Endodermal cell (in vitro differentiated cells): Measurements from ENCODE around the gene ADGRF1. TPM values are rescaled to one million over a fixed set of nuclear protein-coding genes. Genes with fewer than 3 reads are reported as not detected.
"Not testable (repeated sequence)": the region's sequence is repeated elsewhere in the genome, so short reads cannot be mapped to it uniquely, and the experiment has no call there.

Experiments
- DNase-seq: peaks from one replicate; pipeline ENCODE4 v3.0.0-alpha.2; 2017
- H3K27ac ChIP-seq: 2 replicates; pipeline ENCODE4 v1.5.1; 2013; ENCODE audit warnings: mild to moderate bottlenecking, low read depth, low read length, moderate library complexity
- H3K27me3 ChIP-seq: 2 replicates; pipeline ENCODE4 v1.6.1; 2013; ENCODE audit warnings: mild to moderate bottlenecking, low read length, moderate library complexity; ENCODE audit not compliant: insufficient read depth, control insufficient read depth, poor library complexity, severe bottlenecking
- H3K36me3 ChIP-seq: 2 replicates; pipeline ENCODE4 v1.7.0; 2013; ENCODE audit warnings: mild to moderate bottlenecking, low read length, moderate library complexity; ENCODE audit not compliant: control insufficient read depth, insufficient read depth
- H3K4me1 ChIP-seq: one replicate; pipeline ENCODE4 v1.7.0; 2013; ENCODE audit warnings: low read length; ENCODE audit not compliant: control insufficient read depth, insufficient read depth
- H3K4me3 ChIP-seq: 2 replicates; pipeline ENCODE4 v1.5.1; 2013; ENCODE audit warnings: mild to moderate bottlenecking, low read length, moderate library complexity
- H3K9ac ChIP-seq: 2 replicates; pipeline ENCODE4 v1.6.1; 2013; ENCODE audit warnings: mild to moderate bottlenecking, low read length, moderate library complexity; ENCODE audit not compliant: poor library complexity, severe bottlenecking; ENCODE audit errors: extremely low read depth
- H3K9me3 ChIP-seq: 2 replicates; pipeline ENCODE4 v1.6.1; 2013; ENCODE audit warnings: mild to moderate bottlenecking, low read length, moderate library complexity; ENCODE audit not compliant: control insufficient read depth
- H3K27ac Mint-ChIP-seq: 2 replicates; pipeline ENCODE4 v1.8.0; 2020; ENCODE audit warnings: mixed read lengths
- H3K27me3 Mint-ChIP-seq: 2 replicates; pipeline ENCODE4 v1.8.0; 2021; ENCODE audit warnings: mild to moderate bottlenecking, mixed read lengths; ENCODE audit not compliant: insufficient read depth
- H3K36me3 Mint-ChIP-seq: 2 replicates; pipeline ENCODE4 v1.8.0; 2020; ENCODE audit warnings: low read depth, mixed read lengths
- H3K4me1 Mint-ChIP-seq: 2 replicates; pipeline ENCODE4 v1.8.0; 2020; ENCODE audit warnings: mixed read lengths
- H3K4me3 Mint-ChIP-seq: 2 replicates; pipeline ENCODE4 v1.8.0; 2020; ENCODE audit warnings: mild to moderate bottlenecking, moderate library complexity, mixed read lengths
- H3K9me3 Mint-ChIP-seq: 2 replicates; pipeline ENCODE4 v1.8.0; 2020; ENCODE audit warnings: mild to moderate bottlenecking, mixed read lengths
- CTCF ChIP-seq: fragments of 200-600 bp; sonication (generic); conservative IDR thresholded peaks from 2 replicates; pipeline ENCODE4 v1.5.0; 2021; ENCODE audit warnings: antibody characterized with exemption, mild to moderate bottlenecking
- WGBS, 2 experiments: methylation state at CpG; one replicate each; pipeline versions ENCODE4 v1.1.5 to v1.1.7; 2013; ENCODE audit warnings: missing lambda C conversion rate in 2 of 2, mixed read lengths in 1 of 2; ENCODE audit not compliant: insufficient coverage in 1 of 2, insufficient read length in 1 of 2; 5-methylcytosine and 5-hydroxymethylcytosine counted together
- total RNA-seq, 2 donors: library from RNA; stranded (reverse); fragmentation: NEBNext Ultra II Directional in 1 of 2; extraction: Animal tissue kit (Norgen Biotek cat#: 25700) in 1 of 2; gene quantifications; 2 replicates in 1 of 2; 3 replicates in 1 of 2; pipeline ENCODE4 v1.2.1, GENCODE V29; 2021

The ADGRF1 gene
- total RNA-seq, 2 donors from 2014 or later: not detected

DNA sequence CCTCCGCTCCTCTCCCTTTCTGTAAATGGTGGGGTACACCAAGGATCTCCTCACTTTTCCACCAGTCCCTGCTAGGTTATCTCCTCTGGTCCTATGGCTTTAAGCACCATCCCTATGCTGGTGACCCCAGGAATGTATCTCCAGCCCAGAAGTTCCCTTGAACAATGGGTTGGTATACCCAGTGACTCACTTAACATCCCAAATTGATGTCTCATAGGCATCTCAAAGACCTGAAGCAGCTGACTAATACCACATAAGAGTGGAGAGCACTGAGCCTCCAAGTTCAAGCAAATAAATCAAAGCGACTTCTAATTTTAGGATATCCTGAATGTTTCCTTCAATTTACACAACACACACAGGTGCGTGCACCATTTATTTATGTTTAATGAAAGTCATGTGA is 48.3 kb downstream of the ADGRF1 start:
- Histone ChIP-seq H3K27ac (no peak overlapping the region), H3K9me3 (no peaks in the 10 kb centered on the region), H3K9ac (no peak overlapping the region), H3K36me3 (no peaks in the 10 kb centered on the region), H3K4me3 (no peak overlapping the region), H3K4me1 (no peaks in the 10 kb centered on the region), H3K27me3 (no peaks in the 10 kb centered on the region)
- Mint-ChIP-seq H3K4me1 (peaks cover 13% of the 10 kb centered on the region), H3K9me3 (no peaks in the 10 kb centered on the region), H3K27ac (no peak overlapping the region), H3K4me3 (no peak overlapping the region), H3K27me3 (no peaks in the 10 kb centered on the region), H3K36me3 (no peaks in the 10 kb centered on the region)
- no peak for TF ChIP-seq CTCF
- WGBS, 2 experiments: 78% methylated on average over 2 of the region's 3 CpGs; no CpG with 5 or more reads in 1 of the 2 experiments
- no peak for DNase-seq

- H3K4me3 Mint-ChIP-seq, H3K4me1 ChIP-seq, H3K27me3 Mint-ChIP-seq, H3K27me3 ChIP-seq, H3K27ac ChIP-seq, H3K4me3 ChIP-seq, H3K9me3 Mint-ChIP-seq, H3K36me3 Mint-ChIP-seq, H3K9me3 ChIP-seq, H3K9ac ChIP-seq, H3K27ac Mint-ChIP-seq, H3K36me3 ChIP-seq, DNase-seq: not testable (repeated sequence)
- 91% methylated on average over 1 of the region's 2 CpGs; no CpG with 5 or more reads in 1 of the 2 experiments for WGBS, 2 experiments
- peaks cover 13% of the 10 kb centered on the region for H3K4me1 Mint-ChIP-seq
Measured at GRCh38 chr6:46992391-46992790, 49.7 kb downstream of the ADGRF1 start.

DNA sequence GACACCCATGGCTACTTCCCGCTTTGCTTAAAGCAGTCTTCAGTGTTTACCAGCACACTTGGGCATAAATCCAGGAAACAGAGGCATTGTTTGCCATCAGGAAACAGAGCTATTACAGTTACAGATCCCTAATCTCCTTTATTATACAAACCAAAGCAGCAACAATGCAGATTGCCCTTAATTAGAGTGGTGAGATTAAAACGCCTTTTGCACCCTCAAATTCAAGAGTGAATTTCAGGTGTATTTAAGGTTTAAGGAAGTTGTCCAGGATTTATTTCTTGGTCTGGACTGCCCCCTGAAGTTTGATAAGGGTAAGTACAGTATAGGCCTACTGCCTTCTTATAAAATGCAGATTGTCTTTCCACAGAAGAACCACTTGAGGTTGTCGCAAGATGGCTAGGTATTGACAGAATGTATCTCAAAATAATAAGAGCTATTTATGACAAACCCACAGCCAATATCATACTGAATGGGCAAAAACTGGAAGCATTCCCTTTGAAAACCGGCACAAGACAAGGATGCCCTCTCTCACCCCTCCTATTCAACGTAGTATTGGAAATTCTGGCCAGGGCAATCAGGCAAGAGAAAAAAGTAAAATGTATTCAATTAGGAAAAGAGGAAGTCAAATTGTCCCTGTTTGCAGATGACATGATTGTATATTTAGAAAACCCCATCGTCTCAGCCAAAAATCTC is 51.2 kb downstream of the ADGRF1 start:
- not testable (repeated sequence) for H3K27ac Mint-ChIP-seq

More for the DNA sequence above, 51.2 kb downstream of the ADGRF1 start:
- not testable (repeated sequence) for H3K9me3 ChIP-seq, H3K9ac ChIP-seq, DNase-seq, H3K27ac ChIP-seq, H3K27me3 Mint-ChIP-seq, H3K4me1 ChIP-seq, H3K36me3 Mint-ChIP-seq, H3K4me3 ChIP-seq, H3K36me3 ChIP-seq, H3K4me3 Mint-ChIP-seq, H3K27me3 ChIP-seq, H3K9me3 Mint-ChIP-seq, H3K4me1 Mint-ChIP-seq
- 83 to 100% methylated on average over 1 to 5 of the region's 6 CpGs for WGBS, 2 experiments
- peak; percentile 89 for TF ChIP-seq CTCF
